GM19193 (cell line): ENCODE data around the gene ZWILCH.

Experiments used
- POLR2A ChIP-seq: IDR thresholded peaks from 4 replicates; pipeline ENCODE4 v1.6.1; 2011; ENCODE audit not compliant: insufficient read depth, insufficient read length; ENCODE audit errors: extremely low read depth

ZWILCH gene

DNA sequence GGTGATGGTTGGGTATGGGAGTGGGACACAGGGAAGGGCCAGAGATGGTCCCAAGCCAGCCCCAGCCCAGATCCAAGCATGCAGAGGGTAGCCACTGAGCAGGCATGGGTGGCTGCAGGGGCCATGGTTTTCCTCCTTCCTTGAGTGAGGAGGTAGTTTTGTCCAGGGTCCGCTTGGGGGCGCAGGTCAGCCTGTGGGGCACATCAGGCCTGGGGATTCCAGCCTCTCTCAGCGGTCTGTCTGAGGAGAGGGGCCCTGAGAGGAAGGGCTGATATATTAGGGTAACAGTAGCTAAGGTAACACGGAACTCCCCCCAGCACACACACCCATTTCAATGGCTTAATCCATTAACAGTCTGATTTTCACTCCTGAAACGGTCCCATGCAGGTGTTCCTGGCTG is 83.4 kb downstream of the ZWILCH start:
- no peak for TF ChIP-seq POLR2A

DNA sequence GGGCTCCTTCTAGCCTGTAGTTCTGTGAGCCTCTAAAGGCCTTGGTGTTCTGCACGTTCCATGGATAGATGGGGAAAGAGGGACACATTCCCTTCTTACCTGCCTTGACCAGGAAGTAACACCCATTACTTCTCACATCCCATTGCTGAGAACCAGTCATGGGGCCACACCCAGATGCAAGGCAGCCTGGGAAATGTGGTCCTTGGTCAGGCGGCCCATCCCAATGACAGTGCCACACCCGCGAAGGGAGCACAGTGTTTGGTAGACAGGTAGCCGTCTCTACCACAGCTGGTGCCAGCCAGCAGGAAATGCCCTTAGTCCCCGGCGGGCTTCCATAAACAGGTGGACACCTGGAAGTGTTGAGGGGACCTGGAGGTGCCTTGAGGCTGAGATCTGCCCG is 83.8 kb downstream of the ZWILCH start:
- no peak for TF ChIP-seq POLR2A

DNA sequence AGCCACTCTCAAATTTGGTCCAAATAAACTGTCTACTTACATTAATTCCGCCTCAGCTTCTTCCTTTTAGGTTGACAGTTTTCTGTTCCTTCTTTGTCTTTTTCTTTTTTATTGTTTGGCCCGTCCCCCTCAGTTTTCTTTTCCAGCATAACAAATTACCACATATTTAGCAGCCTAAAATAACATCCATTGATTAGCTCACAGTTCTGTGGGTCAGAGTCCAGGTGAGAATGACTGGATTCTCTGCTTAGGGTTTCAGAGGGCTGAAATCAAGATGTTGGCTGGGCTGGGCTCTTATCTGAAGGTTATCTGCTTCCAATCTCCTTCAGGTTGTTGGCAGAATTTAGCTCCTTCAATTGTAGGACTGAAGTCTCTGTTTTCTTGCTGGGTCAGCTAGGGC is 85.3 kb downstream of the ZWILCH start:
- TF ChIP-seq POLR2A: no peak

DNA sequence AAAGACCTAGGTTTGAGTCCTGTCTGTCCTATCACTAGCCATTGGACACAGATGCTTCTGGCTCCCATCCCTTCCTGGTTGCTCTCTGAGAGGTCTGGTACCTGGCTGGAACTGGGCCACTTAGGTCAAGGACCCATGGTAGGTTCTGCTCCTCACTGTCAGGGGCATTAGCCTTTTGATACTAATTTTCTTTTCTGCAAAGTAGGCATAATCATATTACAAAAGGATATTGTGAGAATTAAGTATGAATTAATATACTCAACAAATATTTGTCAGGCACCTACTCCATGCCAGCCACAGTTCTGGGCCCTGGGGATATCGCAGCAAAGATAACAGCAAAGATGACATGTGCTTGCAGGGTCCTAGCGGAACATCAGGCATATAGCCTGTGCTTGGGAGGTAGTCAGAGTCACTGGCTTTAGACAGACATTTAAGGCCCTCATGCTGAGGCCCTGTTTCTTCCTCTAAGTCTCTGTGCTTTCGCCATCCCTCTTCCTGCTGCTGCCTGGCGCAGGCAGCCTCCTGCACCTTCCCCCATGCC is 86.3 kb downstream of the ZWILCH start:
- TF ChIP-seq POLR2A: no peak

DNA sequence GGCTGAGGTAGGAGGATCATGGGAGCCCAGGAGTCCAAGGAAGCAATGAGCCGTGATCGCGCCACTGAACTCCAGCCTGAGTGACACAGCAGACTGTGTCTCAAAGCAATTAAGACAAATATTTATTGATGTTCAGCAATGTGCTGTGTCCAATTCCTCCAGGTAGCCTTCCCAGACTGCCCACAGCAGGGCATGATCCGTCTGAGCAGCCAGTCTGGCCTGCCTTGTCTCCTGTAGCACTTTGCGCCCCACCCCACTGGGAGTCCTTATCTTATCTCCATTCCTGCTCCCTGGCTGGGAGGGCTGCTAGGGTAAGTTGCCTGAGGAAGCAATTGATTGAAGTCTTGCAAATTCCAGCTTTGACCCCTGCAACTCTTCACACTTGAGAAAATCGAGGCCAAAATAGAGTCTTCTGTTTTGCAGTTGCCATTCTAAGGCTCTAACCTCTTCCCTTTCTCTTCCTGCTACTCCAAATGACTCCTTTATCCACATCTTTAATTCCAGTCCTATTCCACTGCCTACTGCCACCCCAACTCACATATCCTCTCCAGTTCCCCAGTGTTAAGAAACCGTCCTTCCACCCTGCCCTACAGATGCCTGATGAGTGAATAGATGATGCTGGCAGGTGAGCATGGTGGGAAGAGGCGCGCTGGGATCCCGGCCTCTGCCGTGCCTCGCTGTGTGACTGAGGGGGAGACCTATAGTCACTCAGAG is 87.5 kb downstream of the ZWILCH start:
- no peak for TF ChIP-seq POLR2A

DNA sequence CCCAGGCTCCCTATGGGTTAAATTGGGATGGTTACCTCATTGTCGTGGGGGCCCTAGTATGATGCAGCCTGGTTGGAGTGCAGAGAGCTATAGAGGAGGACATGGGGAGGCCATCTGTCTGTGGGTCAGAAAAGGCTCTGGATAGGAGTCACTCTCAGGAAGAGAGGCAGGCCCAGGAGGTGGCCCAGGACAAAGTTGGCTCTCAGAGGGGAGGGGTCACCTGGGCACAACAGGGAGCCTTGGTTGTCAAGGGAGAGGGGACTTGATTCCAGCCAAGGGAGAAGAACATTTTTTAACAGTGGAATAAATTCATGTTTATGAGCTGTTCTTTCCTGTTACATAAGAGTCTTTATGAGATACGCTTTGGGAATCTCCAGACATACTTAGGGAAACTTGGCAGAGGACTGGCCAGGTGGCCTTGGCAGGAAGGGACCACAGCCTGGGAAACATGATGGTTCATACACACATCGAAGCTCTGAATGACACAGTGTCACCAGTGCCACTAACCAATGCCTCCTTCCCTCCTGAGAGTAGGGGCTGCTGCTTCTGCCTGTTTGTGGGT is 88.2 kb downstream of the ZWILCH start:
- no peak for TF ChIP-seq POLR2A

DNA sequence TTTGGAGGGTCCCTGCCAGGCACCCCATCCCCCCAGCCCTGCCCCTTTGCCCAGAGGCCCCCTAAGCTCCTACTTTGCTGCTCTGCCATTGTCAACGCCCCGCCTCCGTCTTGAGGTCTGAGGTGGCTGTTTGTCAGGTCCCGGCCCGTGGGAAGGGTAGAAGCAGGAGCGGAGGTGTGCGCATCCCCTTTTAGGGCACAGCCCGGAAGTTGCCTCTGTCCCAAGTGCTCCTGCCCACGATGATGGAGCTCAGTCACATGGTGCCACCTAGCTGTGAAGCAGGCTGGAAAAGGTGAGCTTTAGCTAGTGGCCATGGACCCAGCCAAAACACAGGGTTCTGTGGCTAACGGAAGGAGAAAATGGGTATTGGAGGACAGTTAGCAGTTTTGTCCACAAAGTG is 89.2 kb downstream of the ZWILCH start:
- no peak for TF ChIP-seq POLR2A

DNA sequence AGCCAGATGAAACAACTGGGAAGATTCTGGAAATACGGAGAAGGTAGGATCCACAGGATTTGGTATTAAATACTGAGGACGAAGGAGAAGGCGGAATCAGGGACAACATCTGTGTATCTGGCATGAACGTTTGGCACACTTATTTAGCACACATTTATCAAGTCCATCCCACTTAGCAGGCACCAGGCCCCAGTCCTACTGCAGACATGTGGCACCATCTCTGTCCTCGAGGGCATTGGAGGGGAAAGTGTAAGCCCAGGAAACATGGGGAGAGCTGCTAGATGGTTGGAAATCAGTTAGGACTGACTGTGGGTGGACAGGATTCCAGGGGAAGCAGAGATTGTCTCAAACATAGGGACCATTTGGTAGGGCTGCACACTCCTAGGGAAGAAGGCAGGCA is 89.7 kb downstream of the ZWILCH start:
- no peak for TF ChIP-seq POLR2A

DNA sequence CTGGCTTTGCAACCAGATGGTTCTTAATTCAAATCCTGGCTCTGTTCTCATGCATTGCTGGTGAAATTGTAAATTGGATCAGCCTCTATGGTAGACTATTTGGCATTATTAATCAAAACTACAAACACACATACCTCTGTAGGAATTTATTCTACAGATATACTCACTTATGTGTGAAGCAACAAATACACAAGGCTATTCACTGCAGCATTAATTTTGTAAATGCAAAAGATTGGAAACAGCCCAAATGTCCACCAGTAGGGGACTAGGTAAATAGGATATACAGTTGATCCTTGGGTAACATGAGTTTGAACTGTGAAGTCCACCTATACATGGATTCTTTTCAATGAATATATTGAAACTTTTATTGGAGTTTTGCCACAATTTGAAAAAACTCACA is 90.2 kb downstream of the ZWILCH start:
- TF ChIP-seq POLR2A: no peak

DNA sequence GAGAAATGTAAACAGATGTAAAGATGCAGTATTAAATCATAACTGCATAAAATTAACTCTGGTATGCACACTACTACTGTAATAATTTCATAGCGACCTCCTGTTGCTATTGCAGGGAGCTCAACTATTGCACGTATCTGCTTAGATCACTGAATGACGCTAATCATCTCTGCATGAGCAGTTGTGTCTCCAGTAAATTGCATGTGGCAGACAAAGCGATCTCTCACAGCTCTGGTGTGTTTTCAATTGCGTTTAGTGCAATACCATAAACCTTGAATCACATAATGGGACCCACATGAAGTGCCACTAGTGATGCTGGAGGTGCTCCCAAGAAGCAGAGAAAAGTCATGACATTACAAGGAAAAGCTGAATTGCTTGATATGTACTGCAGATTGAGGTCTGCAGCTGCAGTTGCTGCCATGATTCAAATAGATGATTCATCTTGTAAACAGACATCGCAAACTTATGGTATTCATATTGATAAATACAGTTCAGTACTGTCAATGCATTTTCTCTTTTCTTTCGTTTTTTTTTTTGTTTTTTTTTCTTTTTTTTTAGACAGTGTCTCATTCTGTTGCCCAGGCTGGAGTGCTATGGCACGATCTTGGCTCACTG is 90.9 kb downstream of the ZWILCH start:
- no peak for TF ChIP-seq POLR2A

DNA sequence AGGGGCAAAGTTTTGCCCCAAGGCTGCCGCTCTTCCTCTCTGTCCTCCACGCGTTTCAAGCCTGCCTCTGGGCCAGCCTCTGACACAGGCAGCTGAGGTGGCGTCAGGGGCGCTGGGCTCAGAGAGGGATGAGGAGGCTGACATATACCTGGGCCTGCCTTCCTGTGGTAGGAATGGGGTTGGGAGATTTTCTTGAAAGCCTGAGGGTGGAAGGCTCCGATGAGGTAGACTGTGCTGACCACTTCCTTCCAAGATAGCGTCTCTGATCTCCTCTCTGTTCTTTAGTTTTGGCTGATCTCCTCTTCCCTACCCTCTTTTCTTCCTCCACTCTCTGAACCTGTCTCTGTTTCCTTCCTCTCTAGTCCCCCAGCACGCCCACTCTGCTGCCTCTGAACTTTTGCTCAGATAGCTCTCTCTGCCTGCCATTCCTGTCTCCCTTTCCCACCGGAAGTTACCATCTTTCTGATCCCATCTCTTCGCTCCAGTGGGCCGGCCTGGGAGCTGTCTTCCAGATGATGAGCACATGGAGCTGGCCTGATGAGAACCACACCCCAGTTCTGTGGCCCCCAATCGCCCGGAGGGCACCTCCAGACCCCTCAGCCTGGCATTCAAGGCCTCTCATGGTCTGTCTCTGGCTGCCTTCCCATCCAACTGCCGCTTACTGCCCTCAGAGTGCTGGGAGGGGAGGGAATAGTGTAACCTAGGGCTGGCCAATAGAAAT is 93.1 kb downstream of the ZWILCH start:
- no peak for TF ChIP-seq POLR2A
